SU-DHL-6 (cell line): ENCODE measurements around the gene DMAC1.

Experiments
- EZH2phosphoT487 ChIP-seq: fragments of 200-600 bp; sonication (generic), shearing (Covaris generic); conservative IDR thresholded peaks from 2 replicates; pipeline ENCODE4 v1.6.1; 2018; ENCODE audit warnings: mild to moderate bottlenecking, antibody characterized with exemption, low read length, moderate library complexity, mixed read lengths
- TF ChIP-seq, protein P1 (sequence below): fragments of 200-600 bp; sonication (generic); IDR thresholded peaks from one replicate; pipeline ENCODE4 v1.5.1; 2017; ENCODE audit warnings: antibody characterized with exemption, mild to moderate bottlenecking, low read length, moderate library complexity; ENCODE audit not compliant: insufficient read depth, poor library complexity, severe bottlenecking

DNA sequence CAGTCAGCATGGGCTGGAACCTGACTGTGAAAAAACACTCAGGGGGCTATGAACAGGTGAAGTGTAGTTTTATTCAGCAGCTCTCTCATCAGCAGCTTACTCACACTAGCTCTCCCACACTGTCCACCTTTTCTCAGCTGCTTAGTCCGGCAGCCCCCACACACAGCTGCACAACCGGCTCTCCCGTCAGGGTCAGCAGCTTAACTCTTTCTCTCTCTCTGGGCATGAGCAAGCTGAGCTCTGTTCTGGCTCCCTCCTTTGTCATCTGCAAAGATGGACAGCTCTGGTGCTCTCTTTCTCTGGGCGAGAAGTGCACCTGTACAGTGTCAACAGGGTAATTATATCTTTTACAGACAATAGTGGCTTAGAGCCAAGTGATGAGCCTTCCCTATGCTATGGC lies 8.2 kb downstream of the DMAC1 start:
- TF ChIP-seq, protein P1, sequence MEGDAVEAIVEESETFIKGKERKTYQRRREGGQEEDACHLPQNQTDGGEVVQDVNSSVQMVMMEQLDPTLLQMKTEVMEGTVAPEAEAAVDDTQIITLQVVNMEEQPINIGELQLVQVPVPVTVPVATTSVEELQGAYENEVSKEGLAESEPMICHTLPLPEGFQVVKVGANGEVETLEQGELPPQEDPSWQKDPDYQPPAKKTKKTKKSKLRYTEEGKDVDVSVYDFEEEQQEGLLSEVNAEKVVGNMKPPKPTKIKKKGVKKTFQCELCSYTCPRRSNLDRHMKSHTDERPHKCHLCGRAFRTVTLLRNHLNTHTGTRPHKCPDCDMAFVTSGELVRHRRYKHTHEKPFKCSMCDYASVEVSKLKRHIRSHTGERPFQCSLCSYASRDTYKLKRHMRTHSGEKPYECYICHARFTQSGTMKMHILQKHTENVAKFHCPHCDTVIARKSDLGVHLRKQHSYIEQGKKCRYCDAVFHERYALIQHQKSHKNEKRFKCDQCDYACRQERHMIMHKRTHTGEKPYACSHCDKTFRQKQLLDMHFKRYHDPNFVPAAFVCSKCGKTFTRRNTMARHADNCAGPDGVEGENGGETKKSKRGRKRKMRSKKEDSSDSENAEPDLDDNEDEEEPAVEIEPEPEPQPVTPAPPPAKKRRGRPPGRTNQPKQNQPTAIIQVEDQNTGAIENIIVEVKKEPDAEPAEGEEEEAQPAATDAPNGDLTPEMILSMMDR = no peak
- no peak for TF ChIP-seq EZH2phosphoT487
